Spleen (tissue), 7 donors: Measurements from ENCODE around the gene FUT9.

Source experiments
- CTCF ChIP-seq, 11 experiments: fragments of 200-600 bp in 7 of 11; fragments of 450-650 bp in 4 of 11; sonication (generic) in 4 of 11; IDR thresholded peaks in 8 of 11; conservative IDR thresholded peaks in 3 of 11; 1 replicate in 7 of 11; 2 replicates in 4 of 11; pipeline versions ENCODE4 v1.4.0 to v1.8.0; 2016 to 2021; ENCODE audit warnings: antibody characterized with exemption in 11 of 11, inconsistent platforms in 4 of 11, mild to moderate bottlenecking in 1 of 11
- POLR2A ChIP-seq, 3 donors: fragments of 450-650 bp; IDR thresholded peaks; one replicate each; pipeline ENCODE4 v1.5.1; 2017; ENCODE audit warnings: antibody characterized with exemption in 3 of 3, mild to moderate bottlenecking in 1 of 3
- POLR2AphosphoS5 ChIP-seq, 3 donors: sonication (generic); formaldehyde crosslinking; IDR thresholded peaks; one replicate each; pipeline ENCODE4 v1.5.1; 2017; ENCODE audit warnings: antibody characterized with exemption in 3 of 3
- donor health status: DM: no; HTN: no; CAD: no; lungs with moderate emphysema.
- donor health status: DM: no; HTN: no; CAD: no.
- donor health status: DM: no; HTN: no; CAD: no.

- TF ChIP-seq CTCF (IDR thresholded peaks at IDR 0.05 in 8 of 11, conservative IDR thresholded peaks at IDR 0.05 in 3 of 11) (no peak), POLR2AphosphoS5 (IDR thresholded peaks at IDR 0.05) (no peak), POLR2A (IDR thresholded peaks at IDR 0.05) (no peak)
These were observed at the start of gene FUT9 for GRCh38 chr6:96015518-96016333.
